Fibroblast of the aortic adventitia (primary cell): ENCODE measurements around the gene SKAP1. TPM values are rescaled to one million over a fixed set of nuclear protein-coding genes. Genes with fewer than 3 reads are reported as not detected.

Source experiments
- DNase-seq: peaks from one replicate; pipeline ENCODE4 v3.0.0-alpha.2; 2010; ENCODE audit warnings: low read depth
- H3K4me3 ChIP-seq: 2 replicates; pipeline ENCODE4 v1.5.1; 2011; ENCODE audit warnings: low read depth, mild to moderate bottlenecking, control low read depth, low read length, moderate library complexity
- CTCF ChIP-seq: IDR thresholded peaks from 2 replicates; pipeline ENCODE4 v1.5.1; 2011; ENCODE audit warnings: mild to moderate bottlenecking, low read length, control low read depth, inconsistent platforms; ENCODE audit not compliant: insufficient read depth
- total RNA-seq: library from RNA; depleted of rRNA; stranded (reverse); fragments of >200 nt; gene quantifications from 2 replicates; pipeline ENCODE4 v1.2.3, GENCODE V29; 2012; ENCODE audit warnings: low replicate concordance

SKAP1 gene
- total RNA-seq, 1 donor: not detected

GRCh38 chr17:48173191-48173984 lies 256.6 kb downstream of the SKAP1 start:
- H3K4me3 ChIP-seq: no peak overlapping the region
- no peak for DNase-seq
- no peak for TF ChIP-seq CTCF

- TF ChIP-seq CTCF: no peak
- DNase-seq: no peak
- no peak overlapping the region for H3K4me3 ChIP-seq
Observed at GRCh38 chr17:48169926-48170325, 260.1 kb downstream of the SKAP1 start.

- no peak for DNase-seq
- no peak overlapping the region for H3K4me3 ChIP-seq
- no peak for TF ChIP-seq CTCF
Observed at GRCh38 chr17:48163809-48164208, 266.2 kb downstream of the SKAP1 start.

GRCh38 chr17:48162946-48163506 lies 267.0 kb downstream of the SKAP1 start:
- H3K4me3 ChIP-seq: no peak overlapping the region
- peak; percentile 15 for DNase-seq
- TF ChIP-seq CTCF: no peak

- no peak for TF ChIP-seq CTCF
- no peak for DNase-seq
- no peak overlapping the region for H3K4me3 ChIP-seq
Observed at GRCh38 chr17:48162306-48162934, 267.6 kb downstream of the SKAP1 start.

- DNase-seq: no peak
- H3K4me3 ChIP-seq: no peak overlapping the region
- TF ChIP-seq CTCF: no peak
Observed at GRCh38 chr17:48161127-48161905, 268.7 kb downstream of the SKAP1 start.
